GM18867 (cell line): ENCODE measurements around the gene NPVF.

Experiments used
- ATAC-seq: cut with Tn5 transposase; IDR thresholded peaks from one replicate; pipeline ENCODE4 v1.9.1; 2021; ENCODE audit warnings: mild to moderate bottlenecking, moderate library complexity; ENCODE audit not compliant: unreplicated experiment

The NPVF gene

GRCh38 chr7:25228386-25228785, at the start of gene NPVF:
TSS of gene NPVF (minus strand) at chr7:25228486. CDS start at chr7:25228439, 47 bp downstream.
- ATAC-seq = no peak

- ATAC-seq = no peak
Measured at GRCh38 chr7:25272265-25272664, 44.0 kb upstream of the NPVF start.

GRCh38 chr7:25263337-25263736, 35.1 kb upstream of the NPVF start:
- ATAC-seq = no peak

GRCh38 chr7:25262586-25262985, 34.3 kb upstream of the NPVF start:
- no peak for ATAC-seq

GRCh38 chr7:25261545-25262140, 33.4 kb upstream of the NPVF start:
- no peak for ATAC-seq

GRCh38 chr7:25260862-25261494, 32.7 kb upstream of the NPVF start:
- peak; percentile 69 for ATAC-seq

GRCh38 chr7:25259487-25260243, 31.4 kb upstream of the NPVF start:
- ATAC-seq = peak; percentile 80

- ATAC-seq = no peak
Measured at GRCh38 chr7:25256333-25256819, 28.1 kb upstream of the NPVF start.

GRCh38 chr7:25255611-25256332, 27.5 kb upstream of the NPVF start:
- ATAC-seq = no peak

- ATAC-seq = no peak
Measured at GRCh38 chr7:25254604-25255003, 26.3 kb upstream of the NPVF start.

GRCh38 chr7:25253714-25254113, 25.4 kb upstream of the NPVF start:
- no peak for ATAC-seq

- ATAC-seq = no peak
Measured at GRCh38 chr7:25250386-25250785, 22.1 kb upstream of the NPVF start.

GRCh38 chr7:25249772-25250171, 21.5 kb upstream of the NPVF start:
- no peak for ATAC-seq

GRCh38 chr7:25246306-25246705, 18.0 kb upstream of the NPVF start:
- no peak for ATAC-seq

GRCh38 chr7:25244254-25245033, 16.2 kb upstream of the NPVF start:
- no peak for ATAC-seq

GRCh38 chr7:25242678-25243077, 14.4 kb upstream of the NPVF start:
- ATAC-seq = no peak

- ATAC-seq = no peak
Measured at GRCh38 chr7:25240896-25241295, 12.6 kb upstream of the NPVF start.

GRCh38 chr7:25240340-25240739, 12.1 kb upstream of the NPVF start:
- ATAC-seq = no peak

- ATAC-seq = no peak
Measured at GRCh38 chr7:25239888-25240287, 11.6 kb upstream of the NPVF start.

- ATAC-seq = no peak
Measured at GRCh38 chr7:25238066-25238725, 9.9 kb upstream of the NPVF start.
